ENCODE results near the gene MIEF1. TPM values are rescaled to one million over a fixed set of nuclear protein-coding genes. Genes with fewer than 3 reads are reported as not detected.

Gene MIEF1
- total RNA-seq, 1 experiment from 2014 or later, result 49.4 TPM

- CTCF ChIA-PET, result no interaction called here
- Histone ChIP-seq H3K27me3 (replicated peaks; ENCODE audit: control insufficient read depth, insufficient read depth, low read length) (no peaks in the 10 kb centered on the region), H3K4me1 (peaks cover 6% of the 10 kb centered on the region), H3K36me3 (ENCODE audit: control insufficient read depth, insufficient read depth, low read length) (no peaks in the 10 kb centered on the region; the same call in 1 of the 2 replicates), H3K9me3 (no peaks in the 10 kb centered on the region), H3K4me3 (ENCODE audit: low read depth, low read length) (no peak overlapping the region)
- BruUV-seq (replicated peaks), result no TSS peak
- Mint-ChIP-seq H3K4me3 (ENCODE audit: unreplicated experiment) (no peak overlapping the region), H3K27me3 (ENCODE audit: insufficient read depth, unreplicated experiment) (no peaks in the 10 kb centered on the region), H3K4me1 (ENCODE audit: low read depth, unreplicated experiment) (peaks cover 23% of the 10 kb centered on the region), H3K27ac (ENCODE audit: unreplicated experiment) (no peak overlapping the region), H3K9me3 (ENCODE audit: unreplicated experiment) (no peaks in the 10 kb centered on the region), H3K36me3 (ENCODE audit: insufficient read depth, unreplicated experiment) (peaks cover 34% of the 10 kb centered on the region)
- intact Hi-C loops (cut with micrococcal nuclease; ENCODE audit: unreplicated experiment), result loop anchor here (5.0 kb wide), 1 partner anchor 38 kb away; no protein-coding TSS in a partner anchor
- TF ChIP-seq CTCF (IDR thresholded peaks at IDR 0.05; ENCODE audit: insufficient read depth in 1 of 2, low read depth in 1 of 2, low read length in 1 of 2, severe bottlenecking in 1 of 2, unreplicated experiment in 1 of 2), result no peak
- POLR2A ChIA-PET, result no interaction called here
- DNase-seq, result no peak
These were observed 2.0 kb upstream of the MIEF1 start for GRCh38 chr22:39500101-39500500.

DNA sequence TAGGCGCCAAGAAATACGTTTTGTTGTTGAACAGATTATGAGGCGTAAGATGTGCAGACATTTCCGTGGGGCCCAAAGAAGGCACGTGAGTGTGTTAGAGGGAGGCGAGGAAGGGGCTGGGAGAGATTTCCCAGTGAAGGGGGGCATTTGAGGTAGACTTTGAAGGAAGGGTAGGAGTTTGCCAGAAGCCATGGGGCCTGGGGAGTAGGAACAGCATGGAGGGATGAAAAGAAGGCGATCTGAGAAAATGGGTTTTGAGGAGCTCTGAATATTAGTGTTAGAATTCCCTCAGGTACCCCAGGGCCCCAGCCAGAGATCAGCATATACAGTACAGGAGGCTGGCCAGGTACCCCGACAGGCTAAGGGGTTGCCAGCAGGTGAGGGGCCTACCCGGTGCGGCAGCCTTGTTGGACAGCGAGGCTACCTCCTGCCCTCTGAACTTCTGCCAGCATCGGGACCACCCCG is 414 bp upstream of the MIEF1 start:
- peaks cover 49% of the 10 kb centered on the region for H3K36me3 Mint-ChIP-seq (ENCODE audit: insufficient read depth, unreplicated experiment)
- Histone ChIP-seq H3K9me3 (no peaks in the 10 kb centered on the region), H3K4me3 (ENCODE audit: low read depth, low read length) (peak overlapping the region; percentile 94), H3K27me3 (replicated peaks; ENCODE audit: control insufficient read depth, insufficient read depth, low read length) (no peaks in the 10 kb centered on the region), H3K36me3 (ENCODE audit: control insufficient read depth, insufficient read depth, low read length) (peaks cover 2% of the 10 kb centered on the region), H3K4me1 (peaks cover 6% of the 10 kb centered on the region)
- POLR2A ChIA-PET, result interaction anchor here (0.6 to 1.4 kb wide), 8 partner anchors 14 to 543 kb away, joined by 3 to 27 read pairs (median 4); partner anchors contain the start of genes ATF4 and RPL3
- DNase-seq, result no peak
- TSS peak; percentile 93 for BruUV-seq (replicated peaks)
- peak overlapping the region; percentile 62 for H3K27ac Mint-ChIP-seq (ENCODE audit: unreplicated experiment)
- CTCF ChIA-PET, result interaction anchor here (0.7 to 1.7 kb wide), 10 partner anchors 11 to 102 kb away, joined by 3 to 13 read pairs (median 5); partner anchors contain the start of genes ATF4 and TAB1
- intact Hi-C loops (cut with micrococcal nuclease; ENCODE audit: unreplicated experiment), result loop anchor here (1.0 to 5.0 kb wide), 3 partner anchors 11 to 39 kb away; partner anchors contain the start of gene ATF4
- no peak for TF ChIP-seq CTCF (IDR thresholded peaks at IDR 0.05; ENCODE audit: insufficient read depth in 1 of 2, low read depth in 1 of 2, low read length in 1 of 2, severe bottlenecking in 1 of 2, unreplicated experiment in 1 of 2)
- H3K4me3 Mint-ChIP-seq (ENCODE audit: unreplicated experiment), result peak overlapping the region; percentile 78
- H3K4me1 Mint-ChIP-seq (ENCODE audit: low read depth, unreplicated experiment), result peaks cover 29% of the 10 kb centered on the region
- no peaks in the 10 kb centered on the region for H3K27me3 Mint-ChIP-seq (ENCODE audit: insufficient read depth, unreplicated experiment)
- H3K9me3 Mint-ChIP-seq (ENCODE audit: unreplicated experiment), result no peaks in the 10 kb centered on the region

DNA sequence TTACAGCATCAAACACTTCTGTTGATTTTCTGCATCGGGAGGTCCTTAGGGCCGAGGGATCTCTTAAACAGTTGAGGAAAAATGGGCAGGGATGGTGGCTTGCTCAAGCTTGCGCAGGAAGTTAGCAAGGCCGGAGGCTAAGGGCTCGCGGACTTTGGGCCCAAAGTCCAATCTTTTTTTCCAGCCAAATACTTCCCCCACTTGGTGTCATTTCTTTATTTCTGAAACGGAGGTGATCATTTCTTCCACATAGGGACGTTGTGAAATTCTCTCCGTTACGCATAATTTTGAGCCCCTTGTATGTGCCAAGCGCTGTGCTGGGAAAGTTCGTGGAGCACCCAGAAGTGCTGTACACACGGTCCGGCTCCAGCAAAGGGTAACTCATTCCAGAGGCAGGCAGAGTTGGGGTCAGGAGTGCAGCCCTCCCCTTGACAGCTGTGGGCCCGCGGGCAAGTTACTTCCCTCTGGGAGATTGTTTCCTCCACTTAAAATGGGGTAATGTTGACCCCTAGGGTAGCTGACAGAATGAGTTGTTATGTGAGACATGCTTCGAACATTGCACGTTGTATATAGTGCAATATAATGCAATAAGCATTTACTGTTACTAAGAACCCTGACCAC is 809 bp downstream of the MIEF1 start:
- POLR2A ChIA-PET, result interaction anchor here (0.6 to 1.1 kb wide), 5 partner anchors 12 to 27 kb away, joined by 3 read pairs; partner anchors contain the start of gene ATF4
- Mint-ChIP-seq H3K36me3 (ENCODE audit: insufficient read depth, unreplicated experiment) (peaks cover 57% of the 10 kb centered on the region), H3K4me1 (ENCODE audit: low read depth, unreplicated experiment) (peaks cover 29% of the 10 kb centered on the region), H3K9me3 (ENCODE audit: unreplicated experiment) (no peaks in the 10 kb centered on the region), H3K4me3 (ENCODE audit: unreplicated experiment) (peak overlapping the region; percentile 78), H3K27ac (ENCODE audit: unreplicated experiment) (no peak overlapping the region), H3K27me3 (ENCODE audit: insufficient read depth, unreplicated experiment) (no peaks in the 10 kb centered on the region)
- Histone ChIP-seq H3K36me3 (ENCODE audit: control insufficient read depth, insufficient read depth, low read length) (peaks cover 2% of the 10 kb centered on the region), H3K4me3 (ENCODE audit: low read depth, low read length) (peak overlapping the region; percentile 94), H3K4me1 (peaks cover 6% of the 10 kb centered on the region), H3K27me3 (replicated peaks; ENCODE audit: control insufficient read depth, insufficient read depth, low read length) (no peaks in the 10 kb centered on the region), H3K9me3 (no peaks in the 10 kb centered on the region)
- BruUV-seq (replicated peaks), result TSS peak; percentile 45
- CTCF ChIA-PET, result interaction anchor here (0.7 to 1.7 kb wide), 3 partner anchors 17 to 51 kb away, joined by 3 to 13 read pairs (median 9); partner anchors contain the start of gene ATF4
- peak in 1 of 2 experiments; percentile 36 for DNase-seq
- intact Hi-C loops (cut with micrococcal nuclease; ENCODE audit: unreplicated experiment), result loop anchor here (1.0 to 5.0 kb wide), 3 partner anchors 13 to 41 kb away; partner anchors contain the start of gene ATF4
- no peak for TF ChIP-seq CTCF (IDR thresholded peaks at IDR 0.05; ENCODE audit: insufficient read depth in 1 of 2, low read depth in 1 of 2, low read length in 1 of 2, severe bottlenecking in 1 of 2, unreplicated experiment in 1 of 2)

Measured in Caco-2 (cell line).